ENCODE data around the gene ARPP19.
"Not testable (repeated sequence)": the region's sequence is repeated elsewhere in the genome, so short reads cannot be mapped to it uniquely, and the experiment has no call there.

ARPP19 gene

DNA sequence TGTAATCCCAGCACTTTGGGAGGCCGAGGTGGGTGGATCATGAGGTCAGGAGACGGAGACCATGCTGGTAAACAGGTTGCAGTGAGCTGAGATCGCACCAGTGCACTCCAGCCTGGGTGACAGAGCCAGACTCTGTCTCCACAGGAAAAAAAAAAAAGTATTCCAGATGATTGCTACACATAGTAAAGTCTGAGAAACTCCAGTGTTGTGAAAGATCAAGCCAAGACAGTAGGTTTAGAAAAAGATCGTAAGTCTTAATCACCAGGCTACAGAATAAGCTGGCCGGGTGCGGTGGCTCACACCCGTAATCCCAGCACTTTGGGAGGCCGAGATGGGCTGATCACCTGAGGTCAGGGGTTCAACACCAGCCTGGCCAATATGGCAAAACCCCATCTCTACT, 56.0 kb downstream of the ARPP19 start:
- not testable (repeated sequence) for DNase-seq (ENCODE audit: low read depth in 2 of 2)

DNA sequence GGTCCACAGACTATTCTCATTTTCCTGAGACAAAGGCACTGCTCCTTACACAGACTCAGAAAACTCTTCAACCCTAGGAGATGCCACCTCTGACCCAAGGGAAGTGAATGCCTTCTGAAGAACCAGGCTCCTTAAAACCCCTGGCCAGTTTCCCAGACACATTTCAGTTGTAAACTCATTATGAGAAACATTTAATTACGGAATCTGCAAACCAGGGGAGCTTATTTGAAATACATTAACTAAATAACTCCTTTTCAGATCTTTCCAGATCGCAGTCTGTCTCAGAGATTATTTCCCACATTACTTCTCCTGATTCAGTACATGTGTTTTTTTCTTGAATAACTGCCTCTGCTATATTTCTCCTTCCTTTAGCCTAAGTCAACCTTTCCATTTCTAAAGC, 57.7 kb downstream of the ARPP19 start:
- DNase-seq (ENCODE audit: low read depth in 2 of 2) = no peak

DNA sequence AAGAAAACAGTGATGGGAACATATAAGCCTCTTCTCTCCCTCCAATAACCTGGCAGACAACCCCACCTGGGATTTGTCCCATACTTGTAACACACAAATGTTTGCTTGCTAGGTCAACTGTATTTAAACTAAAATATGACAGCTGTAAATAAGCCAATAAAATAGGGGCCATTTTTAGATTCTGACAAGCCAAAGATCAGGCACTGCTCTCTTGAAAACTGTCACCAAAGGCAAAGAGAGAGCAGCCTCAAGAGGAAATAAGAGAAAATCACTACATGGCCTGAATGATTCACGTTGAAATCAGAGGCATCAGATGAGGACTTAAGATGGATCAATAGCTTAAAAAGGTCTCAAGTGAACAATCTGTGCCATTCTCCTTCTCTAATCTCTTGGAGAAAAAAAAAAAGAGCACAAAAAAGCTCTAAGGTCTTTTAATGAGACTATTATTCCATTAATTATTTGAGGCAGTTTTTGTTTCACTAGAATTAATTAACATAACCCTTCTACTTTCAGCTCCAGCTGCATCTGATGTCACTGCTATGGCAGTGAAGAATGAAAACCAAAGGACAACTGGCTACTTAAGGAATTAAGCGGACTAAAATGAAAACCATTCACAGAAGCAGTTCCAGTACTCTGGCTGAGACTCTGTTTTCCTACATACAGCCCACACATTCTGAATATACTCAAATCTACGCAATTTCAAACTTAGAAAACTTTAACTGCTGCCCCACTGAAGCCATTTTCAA, 59.2 kb downstream of the ARPP19 start:
- no peak for DNase-seq (ENCODE audit: low read depth in 2 of 2)

DNA sequence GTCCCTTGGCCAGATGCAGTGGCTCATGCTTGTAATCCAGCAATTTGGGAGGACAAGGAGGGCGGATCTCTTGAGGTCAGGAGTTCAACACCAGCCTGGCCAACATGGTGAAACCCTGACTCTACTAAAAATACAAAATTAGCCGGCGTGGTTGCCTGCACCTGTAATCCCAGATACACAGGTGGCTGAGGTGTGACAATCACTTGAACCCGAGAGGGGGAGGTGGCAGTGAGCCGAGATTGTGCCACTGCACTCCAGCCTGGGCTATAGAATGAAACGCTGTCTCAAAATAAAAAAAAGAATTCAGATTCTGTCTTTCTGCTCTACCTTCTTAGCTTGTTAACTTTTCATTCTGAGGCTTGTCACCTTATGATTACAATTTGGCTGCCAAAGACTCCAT, 62.3 kb downstream of the ARPP19 start:
- DNase-seq (ENCODE audit: low read depth in 2 of 2) = no peak

DNA sequence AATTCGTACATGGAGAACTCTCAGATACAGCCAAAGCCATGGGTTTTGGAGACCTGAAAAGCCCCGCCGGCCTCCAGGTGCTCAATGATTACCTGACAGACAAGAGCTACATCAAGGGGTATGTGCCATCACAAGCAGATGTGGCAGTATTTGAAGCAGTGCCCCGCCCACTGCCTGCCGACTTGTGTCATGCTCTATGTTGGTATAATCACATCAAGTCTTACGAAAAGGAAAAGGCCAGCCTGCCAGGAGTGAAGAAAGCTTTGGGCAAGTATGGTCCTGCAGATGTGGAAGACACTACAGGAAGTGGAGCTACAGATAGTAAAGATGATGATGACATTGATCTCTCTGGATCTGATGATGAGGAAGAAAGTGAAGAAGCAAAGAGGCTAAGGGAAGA, 63.7 kb downstream of the ARPP19 start:
- no peak for DNase-seq (ENCODE audit: low read depth in 2 of 2)

DNA sequence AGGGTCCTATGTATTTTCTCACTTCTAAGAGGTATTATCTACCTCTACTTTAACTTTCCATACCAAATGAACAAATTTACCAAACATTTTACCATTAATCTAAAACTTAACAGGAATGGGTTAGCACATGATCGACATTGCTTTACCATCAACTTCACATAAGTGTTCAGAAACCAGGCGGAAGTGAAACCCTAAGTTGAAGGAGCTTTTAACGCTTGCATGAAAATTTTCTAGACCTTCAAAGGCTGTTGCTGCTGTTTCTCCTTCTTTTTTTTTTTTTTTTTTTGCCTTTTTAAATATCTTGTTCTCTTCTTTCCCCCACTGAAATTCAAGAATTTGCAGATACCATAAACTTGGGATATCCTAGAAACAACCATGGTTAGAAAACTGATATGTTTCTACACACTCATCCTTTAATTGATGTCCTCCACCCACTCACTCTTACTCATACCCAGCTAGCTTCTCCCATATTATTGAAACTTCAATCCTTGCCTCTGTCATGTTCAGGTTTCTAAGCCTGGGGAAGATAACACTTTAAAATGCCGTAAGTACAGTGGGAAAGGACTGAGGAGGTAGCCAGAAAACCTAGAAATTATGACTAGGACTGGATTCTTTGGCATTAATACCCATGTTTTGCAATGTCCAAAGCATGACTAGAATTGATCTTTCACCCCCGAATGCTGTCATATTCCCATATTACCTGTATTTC, 64.9 kb downstream of the ARPP19 start:
- DNase-seq (ENCODE audit: low read depth in 2 of 2) = no peak

DNA sequence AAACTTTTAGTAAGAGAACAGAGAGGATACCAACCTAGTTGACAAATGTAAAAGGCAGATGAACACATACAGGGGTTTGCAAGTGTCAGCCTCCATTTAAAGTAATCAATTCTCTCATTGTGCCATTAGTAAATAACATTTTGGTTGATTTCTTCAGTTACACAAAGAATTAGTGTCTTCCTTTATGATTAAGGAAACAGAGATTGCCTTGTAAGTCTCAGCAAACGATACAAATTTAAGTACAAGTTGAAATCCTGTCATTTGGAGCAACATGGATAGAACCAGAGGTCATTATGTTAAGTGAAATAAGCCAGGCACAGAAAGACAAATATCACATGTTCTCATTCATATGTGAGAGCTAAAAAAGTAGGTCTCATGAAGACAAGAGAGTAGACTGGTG, 66.2 kb downstream of the ARPP19 start:
- DNase-seq (ENCODE audit: low read depth in 2 of 2) = no peak

DNA sequence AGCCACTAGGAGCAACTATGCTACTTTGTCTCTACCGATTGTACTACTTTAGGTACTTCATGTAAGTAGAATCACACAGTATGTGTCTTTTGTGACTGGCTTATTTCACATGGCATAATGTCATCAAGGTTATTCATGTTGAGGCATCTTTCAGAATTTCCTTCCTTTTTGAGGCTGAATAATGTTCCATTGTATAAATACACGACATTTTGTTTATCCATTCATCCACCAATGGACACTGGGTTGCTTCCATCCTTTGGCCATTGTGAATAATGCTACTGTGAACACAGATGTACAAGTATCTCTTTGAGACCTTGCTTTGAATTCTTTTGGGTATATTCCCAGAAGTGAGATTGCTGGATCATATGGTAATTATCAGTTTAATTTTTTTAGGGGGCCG, 69.3 kb downstream of the ARPP19 start:
- DNase-seq (ENCODE audit: low read depth in 2 of 2) = no peak

DNA sequence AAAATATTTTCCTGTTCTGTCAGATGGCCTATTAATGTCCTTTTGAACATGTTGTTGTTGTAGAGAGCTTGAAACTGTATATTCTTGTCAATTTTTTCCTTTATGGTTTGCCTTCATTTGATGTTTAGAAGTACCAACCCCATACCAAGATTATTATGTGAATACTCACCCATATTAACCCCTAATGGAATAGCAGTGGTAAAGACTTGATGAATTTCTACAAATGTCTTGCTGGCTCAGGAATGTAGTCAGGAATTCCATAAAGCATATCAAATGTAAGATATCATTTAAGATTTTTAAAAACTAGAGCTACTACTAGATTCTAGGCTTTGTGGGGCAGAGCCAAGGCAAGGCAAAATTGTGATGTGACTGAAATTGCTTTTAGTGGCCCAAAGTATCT, 70.1 kb downstream of the ARPP19 start:
- no peak for DNase-seq (ENCODE audit: low read depth in 2 of 2)
